Epidermal melanocyte (primary cell): ENCODE measurements around the gene SSC4D.

Experiments
- DNase-seq: peaks from one replicate; pipeline ENCODE4 v3.0.0; 2011; ENCODE audit warnings: low spot score; ENCODE audit not compliant: insufficient read length

SSC4D gene

GRCh38 chr7:76354981-76355730, 54.3 kb downstream of the SSC4D start:
- DNase-seq = no peak

DNA sequence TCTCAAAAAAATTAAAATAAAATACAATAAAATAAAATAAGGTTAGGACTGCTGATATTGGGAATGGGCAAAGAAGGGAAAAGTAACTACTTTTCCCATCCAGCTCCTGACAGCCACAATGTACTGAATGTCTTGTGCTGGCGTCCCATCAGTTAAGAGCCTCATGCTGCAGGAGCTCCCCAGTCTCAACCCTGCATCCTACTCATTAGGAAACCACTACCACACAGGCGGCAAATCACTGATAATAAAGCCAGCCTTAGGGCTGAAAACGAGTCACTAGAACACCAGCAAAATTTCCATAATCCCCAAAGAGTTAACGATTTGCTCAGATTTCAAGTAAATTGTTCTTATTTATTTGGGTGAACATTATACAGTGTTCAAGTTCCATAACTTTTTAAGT, 55.0 kb downstream of the SSC4D start:
- DNase-seq = no peak

DNA sequence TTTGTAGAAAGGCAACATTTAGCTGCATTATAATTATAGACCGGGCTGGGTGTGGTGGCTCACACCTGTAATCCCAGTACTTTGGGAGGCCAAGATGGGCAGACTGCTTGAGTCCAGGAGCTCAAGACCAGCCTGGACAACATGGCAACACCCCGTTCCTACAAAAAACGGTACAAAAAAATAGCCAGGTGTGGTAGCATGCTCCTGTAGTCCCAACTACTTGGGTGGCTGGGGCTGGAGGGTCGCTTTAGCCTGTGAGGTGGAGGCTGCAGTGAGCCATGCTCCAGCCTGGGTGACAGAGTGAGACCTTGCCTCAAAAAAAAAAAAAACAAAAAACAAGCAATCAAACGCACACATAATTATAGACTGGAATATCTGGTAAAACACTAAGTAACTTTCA, 55.8 kb downstream of the SSC4D start:
- no peak for DNase-seq

DNA sequence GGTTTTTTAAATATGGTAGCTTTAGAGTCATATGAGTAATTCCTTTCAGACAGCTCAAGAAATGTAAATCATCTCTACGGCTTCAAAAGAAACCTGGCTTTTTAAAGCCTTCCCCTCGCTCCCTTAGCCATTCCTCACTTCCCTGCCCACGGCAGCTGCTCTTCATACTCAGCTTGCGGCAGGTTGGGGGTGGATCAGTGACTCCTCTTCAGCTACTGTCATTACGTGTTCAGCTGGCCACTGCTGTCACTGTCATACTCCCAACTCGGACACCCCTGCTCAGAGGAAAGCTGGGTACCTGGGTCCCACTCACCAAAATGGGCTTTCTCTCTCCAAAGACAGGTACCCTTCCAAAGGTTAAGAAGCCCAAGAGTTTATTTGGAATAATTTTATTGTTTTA, 57.3 kb downstream of the SSC4D start:
- no peak for DNase-seq

- DNase-seq = no peak
Observed at GRCh38 chr7:76351372-76351771, 58.1 kb downstream of the SSC4D start.

DNA sequence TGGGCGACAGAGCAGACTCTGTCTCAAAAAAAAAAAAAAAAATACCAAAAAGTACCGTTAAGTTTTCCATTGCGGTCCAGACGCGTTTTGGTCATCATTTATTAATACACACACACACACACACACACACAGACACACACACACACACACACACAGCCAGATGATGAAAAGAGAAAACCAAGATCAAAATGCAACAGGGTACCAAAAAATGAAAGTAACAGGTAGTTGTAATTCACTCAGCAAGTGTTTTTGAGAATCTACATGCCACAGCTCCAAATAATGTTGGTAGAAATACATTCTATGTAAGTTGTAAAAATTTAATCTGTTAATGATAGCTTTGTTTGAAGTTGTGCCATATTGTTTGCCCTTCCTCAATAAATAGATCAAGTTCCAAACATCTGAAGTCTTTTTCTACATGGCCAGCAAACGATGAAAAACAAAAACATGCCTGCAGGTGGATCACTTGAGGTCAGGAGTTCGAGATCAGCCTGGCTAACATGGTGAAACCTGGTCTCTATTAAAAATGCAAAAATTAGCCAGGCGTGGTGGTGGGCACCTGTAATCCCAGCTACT, 60.1 kb downstream of the SSC4D start:
- no peak for DNase-seq

DNA sequence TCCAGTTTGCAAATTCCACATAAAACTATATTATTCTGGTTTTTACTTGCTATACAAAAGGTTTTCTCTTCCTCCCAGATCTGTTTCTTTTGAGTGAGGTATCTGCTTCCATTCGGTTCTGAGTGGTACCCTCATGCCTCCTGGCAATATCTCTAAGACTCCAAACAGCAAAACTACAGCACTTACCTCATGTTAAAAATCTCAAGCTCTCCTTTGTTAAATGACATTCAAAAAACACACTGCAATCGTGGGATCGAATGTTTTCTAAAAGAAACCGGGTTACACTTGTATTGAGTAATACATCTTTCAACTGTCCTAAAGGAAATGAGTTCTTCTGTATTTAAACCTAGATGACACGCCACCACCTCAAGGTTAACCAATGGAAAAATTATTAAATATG, 61.8 kb downstream of the SSC4D start:
- no peak for DNase-seq

DNA sequence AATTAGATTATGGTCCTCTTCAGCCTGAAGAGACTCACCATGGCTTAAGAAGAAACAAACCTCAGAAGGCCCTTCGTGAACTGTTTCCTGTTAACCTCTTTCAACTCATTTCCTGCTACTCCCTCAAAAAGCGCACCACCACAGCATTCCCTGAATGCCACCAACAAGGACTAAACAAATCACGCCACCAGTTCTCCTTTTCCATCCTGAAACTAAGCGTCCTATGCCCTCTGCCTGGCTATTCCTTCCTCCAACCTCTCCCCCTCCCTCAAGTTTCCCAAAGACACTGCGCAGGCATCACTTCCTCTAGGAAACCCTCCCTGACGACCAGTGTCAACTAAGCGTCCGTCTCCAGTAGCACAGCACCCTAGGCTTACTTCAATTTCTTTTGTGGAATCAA, 62.7 kb downstream of the SSC4D start:
- DNase-seq = no peak

DNA sequence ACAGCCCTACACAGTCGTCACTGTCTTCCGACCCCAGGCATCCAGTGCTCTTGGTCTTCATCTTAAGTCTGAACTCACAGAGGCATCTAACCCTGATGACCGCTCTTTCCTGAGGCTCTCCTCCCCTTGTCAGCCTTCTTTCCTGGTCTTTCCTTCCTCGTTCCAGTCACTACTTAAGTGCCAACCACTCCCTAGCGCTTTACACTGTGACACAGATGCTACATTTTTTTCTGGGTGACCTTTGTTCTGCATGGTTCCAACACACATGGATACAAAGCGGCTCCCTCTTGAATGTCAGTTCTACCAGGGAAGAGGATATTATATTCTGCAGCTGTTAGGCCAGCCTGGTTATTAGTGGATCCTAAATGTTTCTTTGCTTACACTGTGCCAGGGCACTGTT, 63.4 kb downstream of the SSC4D start:
- no peak for DNase-seq

- no peak for DNase-seq
Observed at GRCh38 chr7:76343931-76344321, 65.6 kb downstream of the SSC4D start.

GRCh38 chr7:76343294-76343930, 66.1 kb downstream of the SSC4D start:
- DNase-seq = no peak

DNA sequence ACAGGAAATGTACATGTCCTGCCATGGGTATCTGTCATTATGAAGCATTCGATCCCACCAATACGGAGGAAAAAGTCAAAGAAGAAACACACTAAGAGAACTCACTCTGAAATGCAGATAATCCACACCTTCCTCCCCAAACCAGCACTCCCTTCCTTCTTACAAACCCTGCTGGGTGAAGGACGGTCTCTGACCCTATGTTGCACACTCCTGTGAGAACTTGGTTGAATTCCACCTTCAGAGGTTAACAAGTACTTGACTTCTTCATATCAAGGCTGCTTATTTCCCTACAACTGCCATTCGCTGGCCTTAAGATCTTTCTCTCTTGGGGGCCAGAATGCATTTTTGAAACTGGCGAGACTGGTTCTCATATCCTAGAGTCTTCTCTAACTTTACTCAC, 67.3 kb downstream of the SSC4D start:
- no peak for DNase-seq

DNA sequence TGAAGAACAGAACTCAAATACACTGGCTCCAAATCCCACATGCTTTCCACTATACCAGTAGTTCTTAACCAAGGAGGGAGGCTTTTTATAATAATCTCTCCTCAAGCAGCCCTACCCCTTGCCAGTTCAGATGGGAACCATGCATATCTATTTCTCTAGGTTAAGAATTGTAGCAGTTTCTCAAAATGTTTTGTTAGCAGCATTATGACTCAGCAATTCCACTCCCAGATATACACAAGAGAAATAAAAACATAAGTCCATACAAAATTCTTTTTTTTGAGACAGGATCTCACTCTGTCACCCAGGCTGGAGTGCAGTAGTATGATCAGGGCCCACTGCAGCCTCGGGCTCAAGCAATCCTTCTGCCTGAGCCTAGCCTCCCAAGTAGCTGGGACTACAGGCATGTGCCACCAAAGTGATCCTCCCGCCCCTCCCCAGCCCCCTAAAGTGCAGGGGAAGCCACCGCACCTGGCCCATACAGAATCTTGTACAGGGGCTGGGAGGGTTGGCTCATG, 68.8 kb downstream of the SSC4D start:
- no peak for DNase-seq
